Right atrium auricular region (tissue), 2 donors: ENCODE measurements around the gene BMPR1A. TPM values are rescaled to one million over a fixed set of nuclear protein-coding genes. Genes with fewer than 3 reads are reported as not detected.
A peak's percentile ranks its signal among the peaks of the same experiment; 100 is the strongest.
"Not testable (repeated sequence)": the region's sequence is repeated elsewhere in the genome, so short reads cannot be mapped to it uniquely, and the experiment has no call there.

Experiments
- DNase-seq: peaks from one replicate; pipeline ENCODE4 v3.0.0-alpha.2; 2019; ENCODE audit warnings: low spot score
- H3K27ac ChIP-seq, 2 donors: fragments of 200-600 bp; sonication (generic); 1 replicate in 1 of 2; 2 replicates in 1 of 2; pipeline ENCODE4 v1.5.1; 2016 to 2019
- H3K27me3 ChIP-seq, 2 donors: fragments of 200-600 bp; sonication (generic); one replicate each; pipeline versions ENCODE4 v1.5.1 to v1.6.0; 2017 to 2019
- H3K36me3 ChIP-seq: fragments of 200-600 bp; sonication (generic); one replicate; pipeline ENCODE4 v1.5.1; 2016
- H3K4me1 ChIP-seq, 2 donors: fragments of 200-600 bp; sonication (generic); one replicate each; pipeline versions ENCODE4 v1.5.1 to v1.6.0; 2017 to 2019
- H3K4me3 ChIP-seq, 2 donors: fragments of 200-600 bp; sonication (generic); 1 replicate in 1 of 2; 2 replicates in 1 of 2; pipeline ENCODE4 v1.5.1; 2017 to 2019; ENCODE audit warnings: mild to moderate bottlenecking in 1 of 2, moderate library complexity in 1 of 2
- H3K9me3 ChIP-seq, 2 donors: fragments of 200-600 bp; sonication (generic); one replicate each; pipeline ENCODE4 v1.5.1; 2019
- CTCF ChIP-seq, 2 donors: fragments of 200-600 bp; sonication (generic); IDR thresholded peaks; one replicate each; pipeline ENCODE4 v1.5.1; 2019; ENCODE audit warnings: antibody characterized with exemption in 2 of 2
- total RNA-seq, 2 donors: library from RNA; depleted of rRNA; stranded (reverse); fragments of >200 nt; gene quantifications; one replicate each; pipeline ENCODE4 v1.1.0, GENCODE V29; 2016

BMPR1A gene
- total RNA-seq, 2 donors from 2014 or later: 28.6 to 41.2 TPM

- DNase-seq: peak; percentile 57
- TF ChIP-seq CTCF (IDR thresholded peaks at IDR 0.05): no peak
- Histone ChIP-seq H3K27me3 (no peaks in the 10 kb centered on the region), H3K4me1 (peaks cover 0 to 10% of the 10 kb centered on the region in 2 donors), H3K4me3 (no peak overlapping the region), H3K36me3 (peaks cover 14% of the 10 kb centered on the region), H3K9me3 (no peaks in the 10 kb centered on the region), H3K27ac (no peak overlapping the region)
Observed at GRCh38 chr10:86936661-86937501, 180.5 kb downstream of the BMPR1A start.

GRCh38 chr10:86937502-86938154, 181.2 kb downstream of the BMPR1A start:
- no peaks in the 10 kb centered on the region for H3K27me3 ChIP-seq
- no peak overlapping the region for H3K27ac ChIP-seq
- H3K4me1 ChIP-seq: peaks cover 0 to 16% of the 10 kb centered on the region in 2 donors
- H3K36me3 ChIP-seq: peaks cover 10% of the 10 kb centered on the region
- TF ChIP-seq CTCF (IDR thresholded peaks at IDR 0.05): no peak
- H3K4me3 ChIP-seq: no peak overlapping the region
- peak; percentile 52 for DNase-seq
- no peaks in the 10 kb centered on the region for H3K9me3 ChIP-seq

GRCh38 chr10:86938260-86938659, 181.8 kb downstream of the BMPR1A start:
- H3K36me3 ChIP-seq: peaks cover 8% of the 10 kb centered on the region
- H3K9me3 ChIP-seq: no peaks in the 10 kb centered on the region
- H3K27me3 ChIP-seq: no peaks in the 10 kb centered on the region
- no peak for TF ChIP-seq CTCF (IDR thresholded peaks at IDR 0.05)
- peak; percentile 56 for DNase-seq
- H3K4me1 ChIP-seq: peaks cover 0 to 18% of the 10 kb centered on the region in 2 donors
- no peak overlapping the region for H3K27ac ChIP-seq
- no peak overlapping the region for H3K4me3 ChIP-seq

- not testable (repeated sequence) for H3K9me3 ChIP-seq, H3K36me3 ChIP-seq, H3K4me3 ChIP-seq, H3K27me3 ChIP-seq, H3K27ac ChIP-seq
- H3K4me1 ChIP-seq: peaks cover 0 to 28% of the 10 kb centered on the region in 2 donors
- peak; percentile 57 for DNase-seq
Observed at GRCh38 chr10:86940076-86940475, 183.7 kb downstream of the BMPR1A start.

- peak; percentile 55 for DNase-seq
- H3K4me3 ChIP-seq: no peak overlapping the region
- H3K9me3 ChIP-seq: no peaks in the 10 kb centered on the region
- H3K36me3 ChIP-seq: peaks cover 8% of the 10 kb centered on the region
- no peak for TF ChIP-seq CTCF (IDR thresholded peaks at IDR 0.05)
- H3K27me3 ChIP-seq: no peaks in the 10 kb centered on the region
- peaks cover 0 to 34% of the 10 kb centered on the region in 2 donors for H3K4me1 ChIP-seq
- H3K27ac ChIP-seq: no peak overlapping the region
Observed at GRCh38 chr10:86940677-86941076, 184.3 kb downstream of the BMPR1A start.

- H3K27me3 ChIP-seq: no peaks in the 10 kb centered on the region
- no peak for TF ChIP-seq CTCF (IDR thresholded peaks at IDR 0.05)
- peaks cover 4% of the 10 kb centered on the region for H3K36me3 ChIP-seq
- H3K4me1 ChIP-seq: peaks cover 0 to 42% of the 10 kb centered on the region in 2 donors
- no peak overlapping the region for H3K27ac ChIP-seq
- H3K9me3 ChIP-seq: no peaks in the 10 kb centered on the region
- DNase-seq: peak; percentile 44
- no peak overlapping the region for H3K4me3 ChIP-seq
Observed at GRCh38 chr10:86941426-86941825, 185.0 kb downstream of the BMPR1A start.
